KMS-11 (cell line): ENCODE results near the gene AKAP1.
A peak's percentile ranks its signal among the peaks of the same experiment; 100 is the strongest.

Experiments
- H2AFZ ChIP-seq: fragments of 200-600 bp; sonication (generic); 2 replicates; pipeline ENCODE4 v1.6.1; 2016; ENCODE audit warnings: antibody characterized with exemption, mixed run types, low read depth
- H3K27ac ChIP-seq: fragments of 200-600 bp; sonication (generic); 2 replicates; pipeline ENCODE4 v1.6.1; 2016; ENCODE audit warnings: mild to moderate bottlenecking, mixed run types
- H3K27me3 ChIP-seq: fragments of 200-600 bp; sonication (generic); 2 replicates; pipeline ENCODE4 v1.6.1; 2017; ENCODE audit warnings: mild to moderate bottlenecking, low read depth, mixed run types, moderate library complexity; ENCODE audit not compliant: insufficient read depth
- H3K36me3 ChIP-seq: fragments of 200-600 bp; sonication (generic); 2 replicates; pipeline ENCODE4 v1.6.1; 2017; ENCODE audit warnings: mild to moderate bottlenecking, mixed run types; ENCODE audit not compliant: insufficient read depth
- H3K4me1 ChIP-seq: fragments of 200-600 bp; sonication (generic); 2 replicates; pipeline ENCODE4 v1.6.1; 2016; ENCODE audit warnings: mild to moderate bottlenecking, low read depth, mixed run types; ENCODE audit not compliant: poor library complexity, severe bottlenecking
- H3K4me2 ChIP-seq: fragments of 200-600 bp; sonication (generic); 2 replicates; pipeline ENCODE4 v1.7.0; 2016; ENCODE audit warnings: mild to moderate bottlenecking, mixed run types
- H3K4me3 ChIP-seq: fragments of 200-600 bp; sonication (generic); IDR thresholded peaks from 2 replicates; pipeline ENCODE4 v1.6.1; 2017; ENCODE audit warnings: low read depth, low read length, mixed read lengths; ENCODE audit not compliant: insufficient read depth
- H3K79me2 ChIP-seq: fragments of 200-600 bp; sonication (generic); 2 replicates; pipeline ENCODE4 v1.6.1; 2016; ENCODE audit warnings: low read depth, mixed run types; ENCODE audit not compliant: insufficient read depth
- H3K9ac ChIP-seq: fragments of 200-600 bp; sonication (generic); 2 replicates; pipeline ENCODE4 v1.6.1; 2016; ENCODE audit warnings: mild to moderate bottlenecking, mixed run types
- H4K20me1 ChIP-seq: fragments of 200-600 bp; sonication (generic); 2 replicates; pipeline ENCODE4 v1.6.1; 2016; ENCODE audit warnings: mild to moderate bottlenecking, mixed run types; ENCODE audit not compliant: insufficient read depth
- CTCF ChIP-seq: fragments of 200-600 bp; sonication (generic); conservative IDR thresholded peaks from 2 replicates; pipeline ENCODE4 v1.6.1; 2017; ENCODE audit warnings: low read depth, mild to moderate bottlenecking, antibody characterized with exemption, low read length, moderate library complexity, mixed read lengths

The AKAP1 gene

GRCh38 chr17:57084802-57085447 lies at the start of gene AKAP1:
Gene AKAP1, plus strand, starts transcription at chr17:57085246. Its CDS starts 20,219 bp downstream, at chr17:57105465.
- Histone ChIP-seq H3K27ac (peak within 1 kb of the TSS; percentile 60), H3K9ac (peak within 1 kb of the TSS; percentile 86), H3K79me2 (peaks cover 44% of the 10 kb centered on the region), H3K36me3 (no peaks in the 10 kb centered on the region; the same call in 1 of the 2 replicates), H3K4me3 (peak within 1 kb of the TSS; percentile 24), H3K4me1 (peaks cover 35% of the 10 kb centered on the region), H3K27me3 (no peaks in the 10 kb centered on the region), H2AFZ (peak within 1 kb of the TSS; percentile 98), H4K20me1 (peaks cover 21% of the 10 kb centered on the region; the same call in 1 of the 2 replicates), H3K4me2 (peak within 1 kb of the TSS; percentile 93)
- TF ChIP-seq CTCF, result no peak

GRCh38 chr17:57035971-57036481 lies 49.0 kb upstream of the AKAP1 start:
- Histone ChIP-seq H3K79me2 (no peaks in the 10 kb centered on the region), H3K9ac (no peak overlapping the region), H2AFZ (no peak overlapping the region), H3K4me2 (no peak overlapping the region), H4K20me1 (no peaks in the 10 kb centered on the region), H3K27me3 (no peaks in the 10 kb centered on the region), H3K4me1 (no peaks in the 10 kb centered on the region), H3K36me3 (no peaks in the 10 kb centered on the region), H3K27ac (no peak overlapping the region), H3K4me3 (no peak overlapping the region)
- no peak for TF ChIP-seq CTCF

- Histone ChIP-seq H3K4me2 (no peak overlapping the region), H3K4me3 (no peak overlapping the region), H2AFZ (no peak overlapping the region), H3K9ac (no peak overlapping the region), H3K27me3 (no peaks in the 10 kb centered on the region), H3K36me3 (no peaks in the 10 kb centered on the region), H3K27ac (no peak overlapping the region), H3K79me2 (no peaks in the 10 kb centered on the region), H3K4me1 (no peaks in the 10 kb centered on the region), H4K20me1 (no peaks in the 10 kb centered on the region)
- TF ChIP-seq CTCF, result no peak
Measured at GRCh38 chr17:57037411-57037810, 47.6 kb upstream of the AKAP1 start.

GRCh38 chr17:57038486-57038885 lies 46.6 kb upstream of the AKAP1 start:
- no peaks in the 10 kb centered on the region for H3K4me1 ChIP-seq
- no peaks in the 10 kb centered on the region for H3K27me3 ChIP-seq
- no peak overlapping the region for H3K27ac ChIP-seq
- H4K20me1 ChIP-seq, result no peaks in the 10 kb centered on the region
- no peak overlapping the region for H3K9ac ChIP-seq
- H2AFZ ChIP-seq, result no peak overlapping the region
- no peak overlapping the region for H3K4me3 ChIP-seq
- no peak overlapping the region for H3K4me2 ChIP-seq
- no peaks in the 10 kb centered on the region for H3K79me2 ChIP-seq
- no peak for TF ChIP-seq CTCF
- no peaks in the 10 kb centered on the region for H3K36me3 ChIP-seq
